HepG2 (cell line): Measurements from ENCODE around the gene TMOD2. TPM values are rescaled to one million over a fixed set of nuclear protein-coding genes. Genes with fewer than 3 reads are reported as not detected.

Experiments
- polyA plus RNA-seq, 8 experiments: library from polyadenylated mRNA; depleted of rRNA in 3 of 8; stranded (reverse) in 7 of 8; unstranded in 1 of 8; fragments of >200 nt; fragmentation: Illumina TruSeq in 4 of 8; extraction: Trizol in 4 of 8; gene quantifications; 2 replicates each; pipeline versions ENCODE4 v1.2.1 to v1.2.3, GENCODE V29; 2011 to 2016; ENCODE audit warnings: low read depth in 4 of 8, missing spikeins in 1 of 8, mixed read lengths in 1 of 8; ENCODE audit not compliant: insufficient read depth in 1 of 8
- small RNA-seq, 3 experiments: library from RNA; depleted of rRNA; stranded (forward); fragments of <200 nt; gene quantifications; one replicate each; pipeline ENCODE3, GENCODE V24; 2012; ENCODE audit warnings: low read depth in 2 of 3, low replicate concordance in 1 of 3; ENCODE audit not compliant: insufficient read length in 3 of 3, insufficient read depth in 2 of 3
- total RNA-seq, 5 experiments: library from RNA; depleted of rRNA; stranded (reverse); fragments of >200 nt; fragmentation: Illumina TruSeq; extraction: Trizol; gene quantifications; 2 replicates each; pipeline ENCODE4 v1.2.3, GENCODE V29; 2016; ENCODE audit warnings: low read depth in 1 of 5

Gene TMOD2
- total and polyA plus RNA-seq, 2 of the 13 experiments (the other 11 are each of a cell fraction or from before 2014, with no cell fraction given), result 0.01 to 0.02 TPM

Small RNA genes lying within 50 kb of the gene (small RNA-seq; reads per million reads assigned to genes)
- gene AC090971.5 (0 reads per million in 3 experiments), gene RF00017 (0 reads per million in 3 experiments)

Other genes starting within 250 kb of the TMOD2 start
- gene DMXL2, start 128.8 kb upstream of the TMOD2 start, total RNA-seq (2016; rRNA removed; fragmentation: Illumina TruSeq; extraction: Trizol), result 14.4 and 15.3 TPM in 2 replicates
- 11.6 and 11.8 TPM in 2 replicates for gene DMXL2, start 128.8 kb upstream of the TMOD2 start, polyA plus RNA-seq (2011; rRNA removed)
- gene SCG3, start 70.1 kb upstream of the TMOD2 start, total RNA-seq (2016; rRNA removed; fragmentation: Illumina TruSeq; extraction: Trizol), result not detected in 2 replicates
- not detected in 2 replicates for gene SCG3, start 70.1 kb upstream of the TMOD2 start, polyA plus RNA-seq (2011; rRNA removed)
- 0.20 and 0.27 TPM in 2 replicates for gene LYSMD2, start 13.9 kb upstream of the TMOD2 start, total RNA-seq (2016; rRNA removed; fragmentation: Illumina TruSeq; extraction: Trizol)
- gene LYSMD2, start 13.9 kb upstream of the TMOD2 start, polyA plus RNA-seq (2011; rRNA removed), result 0.05 and 0.09 TPM in 2 replicates
- gene TMOD3, start 78.1 kb downstream of the TMOD2 start, total RNA-seq (2016; rRNA removed; fragmentation: Illumina TruSeq; extraction: Trizol), result 23.2 and 33.7 TPM in 2 replicates
- 5.0 and 5.1 TPM in 2 replicates for gene TMOD3, start 78.1 kb downstream of the TMOD2 start, polyA plus RNA-seq (2011; rRNA removed)
- 60.3 and 103 TPM in 2 replicates for gene LEO1, start 220.2 kb downstream of the TMOD2 start, total RNA-seq (2016; rRNA removed; fragmentation: Illumina TruSeq; extraction: Trizol)
- 14.8 and 17.0 TPM in 2 replicates for gene LEO1, start 220.2 kb downstream of the TMOD2 start, polyA plus RNA-seq (2011; rRNA removed)